RWPE2 (cell line): Measurements from ENCODE around the gene MDH1B.

ENCODE experiments used
- ATAC-seq: fragments of 200-7000 bp; cut with Tn5 transposase; 3 replicates; pipeline ENCODE4 v1.9.1; 2021; ENCODE audit warnings: low read depth
- DNase-seq: peaks from one replicate; pipeline ENCODE4 v3.0.0-alpha.2; 2020; ENCODE audit warnings: low spot score
- H3K27ac ChIP-seq: fragments of 450-650 bp; 2 replicates; pipeline ENCODE4 v1.5.1; 2017; ENCODE audit warnings: mild to moderate bottlenecking; ENCODE audit not compliant: poor library complexity, severe bottlenecking
- H3K27me3 ChIP-seq: fragments of 250-450 bp; sonication (Bioruptor Pico); 2 replicates; pipeline ENCODE4 v1.5.1; 2021; ENCODE audit warnings: mild to moderate bottlenecking, moderate library complexity; ENCODE audit not compliant: insufficient read depth, poor library complexity, severe bottlenecking
- H3K36me3 ChIP-seq: fragments of 250-450 bp; sonication (Bioruptor Pico); 2 replicates; pipeline ENCODE4 v1.5.1; 2020; ENCODE audit warnings: low read depth, mild to moderate bottlenecking, moderate library complexity
- H3K4me1 ChIP-seq: fragments of 250-450 bp; sonication (Bioruptor Pico); 2 replicates; pipeline ENCODE4 v1.5.1; 2021; ENCODE audit warnings: mild to moderate bottlenecking, moderate library complexity; ENCODE audit not compliant: insufficient read depth, poor library complexity, severe bottlenecking
- H3K4me3 ChIP-seq: fragments of 250-450 bp; sonication (Bioruptor Pico); 2 replicates; pipeline ENCODE4 v1.5.1; 2021; ENCODE audit warnings: mild to moderate bottlenecking, moderate library complexity; ENCODE audit not compliant: severe bottlenecking
- H3K9me3 ChIP-seq: fragments of 250-450 bp; sonication (Bioruptor Pico); 2 replicates; pipeline ENCODE4 v1.5.1; 2021; ENCODE audit warnings: mild to moderate bottlenecking, moderate library complexity; ENCODE audit not compliant: severe bottlenecking
- TF ChIP-seq, protein P1 (sequence below): fragments of 450-650 bp; IDR thresholded peaks from one replicate; pipeline ENCODE4 v1.5.1; 2017; ENCODE audit warnings: mild to moderate bottlenecking, moderate library complexity; ENCODE audit not compliant: poor library complexity, severe bottlenecking

The MDH1B gene

DNA sequence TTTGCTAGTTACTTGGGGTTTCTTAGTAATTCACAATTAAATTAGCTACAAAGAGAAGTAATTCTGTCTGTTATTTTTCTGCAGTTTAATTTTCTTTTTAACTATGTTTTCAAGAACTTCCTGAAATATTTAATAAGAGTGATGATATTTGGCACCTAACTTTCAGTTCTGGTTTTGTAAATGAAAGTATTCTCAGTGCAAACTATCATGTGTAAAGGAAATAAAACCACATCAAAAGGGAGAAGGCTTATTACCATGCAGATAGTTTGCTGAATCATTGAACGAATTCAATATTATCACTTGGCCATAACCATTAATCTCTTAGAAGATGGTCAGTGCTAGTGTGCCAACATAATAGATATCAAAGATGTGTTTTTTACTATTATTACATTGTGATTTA, 76.1 kb downstream of the MDH1B start:
- Histone ChIP-seq H3K9me3 (no peaks in the 10 kb centered on the region), H3K4me3 (no peak overlapping the region), H3K4me1 (no peaks in the 10 kb centered on the region), H3K27ac (no peak overlapping the region), H3K36me3 (no peaks in the 10 kb centered on the region), H3K27me3 (peaks cover 5% of the 10 kb centered on the region)
- ATAC-seq: no peak
- TF ChIP-seq, protein P1, sequence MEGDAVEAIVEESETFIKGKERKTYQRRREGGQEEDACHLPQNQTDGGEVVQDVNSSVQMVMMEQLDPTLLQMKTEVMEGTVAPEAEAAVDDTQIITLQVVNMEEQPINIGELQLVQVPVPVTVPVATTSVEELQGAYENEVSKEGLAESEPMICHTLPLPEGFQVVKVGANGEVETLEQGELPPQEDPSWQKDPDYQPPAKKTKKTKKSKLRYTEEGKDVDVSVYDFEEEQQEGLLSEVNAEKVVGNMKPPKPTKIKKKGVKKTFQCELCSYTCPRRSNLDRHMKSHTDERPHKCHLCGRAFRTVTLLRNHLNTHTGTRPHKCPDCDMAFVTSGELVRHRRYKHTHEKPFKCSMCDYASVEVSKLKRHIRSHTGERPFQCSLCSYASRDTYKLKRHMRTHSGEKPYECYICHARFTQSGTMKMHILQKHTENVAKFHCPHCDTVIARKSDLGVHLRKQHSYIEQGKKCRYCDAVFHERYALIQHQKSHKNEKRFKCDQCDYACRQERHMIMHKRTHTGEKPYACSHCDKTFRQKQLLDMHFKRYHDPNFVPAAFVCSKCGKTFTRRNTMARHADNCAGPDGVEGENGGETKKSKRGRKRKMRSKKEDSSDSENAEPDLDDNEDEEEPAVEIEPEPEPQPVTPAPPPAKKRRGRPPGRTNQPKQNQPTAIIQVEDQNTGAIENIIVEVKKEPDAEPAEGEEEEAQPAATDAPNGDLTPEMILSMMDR: no peak
- no peak for DNase-seq

DNA sequence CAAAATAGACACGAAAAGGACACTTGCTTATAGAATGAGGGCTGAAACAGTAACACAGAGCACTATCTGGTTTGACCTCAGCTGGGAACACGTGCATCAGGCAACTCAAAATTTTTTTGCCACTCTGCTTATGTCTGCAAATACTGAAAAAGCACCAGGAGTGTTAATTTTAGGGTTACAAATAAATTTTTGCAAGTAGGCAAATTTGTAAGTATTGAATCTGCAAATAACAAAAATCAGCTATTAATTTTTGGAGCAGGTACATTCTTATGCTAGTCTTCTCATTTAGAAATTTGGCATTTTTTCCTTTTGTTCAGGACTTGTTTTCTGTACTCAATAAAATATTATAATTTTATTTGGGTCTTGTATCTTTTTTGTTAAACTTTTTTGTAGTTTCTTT, 76.7 kb downstream of the MDH1B start:
- Histone ChIP-seq H3K4me3 (no peak overlapping the region), H3K27me3 (peaks cover 5% of the 10 kb centered on the region), H3K27ac (no peak overlapping the region), H3K9me3 (no peaks in the 10 kb centered on the region), H3K4me1 (no peaks in the 10 kb centered on the region), H3K36me3 (no peaks in the 10 kb centered on the region)
- no peak for ATAC-seq
- DNase-seq: no peak
- TF ChIP-seq, protein P1: no peak
